Stimulated activated CD8-positive, alpha-beta memory T cell treated with anti-CD3 and anti-CD28 coated beads, Interleukin-7, amount 100 ng/mL, for 24 hours (primary cell): Measurements from ENCODE around the gene LRRC8E.
A peak's percentile ranks its signal among the peaks of the same experiment; 100 is the strongest.
"Not testable (repeated sequence)": the region's sequence is repeated elsewhere in the genome, so short reads cannot be mapped to it uniquely, and the experiment has no call there.

Source experiments
- DNase-seq: peaks from one replicate; pipeline ENCODE4 v3.0.0-alpha.2; 2020; ENCODE audit warnings: low read depth

Gene LRRC8E

GRCh38 chr19:7920519-7921301 is 32.4 kb downstream of the LRRC8E start:
- peak; percentile 100 for DNase-seq

GRCh38 chr19:7921302-7921966 is 33.1 kb downstream of the LRRC8E start:
- DNase-seq, result no peak

- DNase-seq, result no peak
Observed at GRCh38 chr19:7921967-7922835, 33.9 kb downstream of the LRRC8E start.

GRCh38 chr19:7922836-7923195 is 34.5 kb downstream of the LRRC8E start:
- DNase-seq, result no peak

- DNase-seq, result no peak
Observed at GRCh38 chr19:7923295-7924191, 35.2 kb downstream of the LRRC8E start.

- no peak for DNase-seq
Observed at GRCh38 chr19:7924241-7924640, 35.9 kb downstream of the LRRC8E start.

GRCh38 chr19:7924651-7925170 is 36.4 kb downstream of the LRRC8E start:
- no peak for DNase-seq

GRCh38 chr19:7925171-7925851 is 37.0 kb downstream of the LRRC8E start:
- DNase-seq, result peak; percentile 63

GRCh38 chr19:7926021-7926726 is 37.9 kb downstream of the LRRC8E start, which contains the start of gene CTXN1:
Gene CTXN1, minus strand, starts transcription at chr19:7926135. Its CDS starts 597 bp downstream, at chr19:7925538.
- no peak for DNase-seq

GRCh38 chr19:7926727-7927604 is 38.7 kb downstream of the LRRC8E start:
- DNase-seq, result no peak

GRCh38 chr19:7927605-7928333 is 39.5 kb downstream of the LRRC8E start:
- no peak for DNase-seq

- DNase-seq, result no peak
Observed at GRCh38 chr19:7928334-7928706, 40.0 kb downstream of the LRRC8E start.

- no peak for DNase-seq
Observed at GRCh38 chr19:7928741-7929701, 40.7 kb downstream of the LRRC8E start.

GRCh38 chr19:7930030-7930429 is 41.7 kb downstream of the LRRC8E start:
- DNase-seq, result not testable (repeated sequence)

GRCh38 chr19:7930765-7931164 is 42.5 kb downstream of the LRRC8E start:
- DNase-seq, result no peak

GRCh38 chr19:7931221-7932061 is 43.1 kb downstream of the LRRC8E start:
- no peak for DNase-seq
